Neural cell (in vitro differentiated cells): Measurements from ENCODE around the gene FBXO34. TPM values are rescaled to one million over a fixed set of nuclear protein-coding genes. Genes with fewer than 3 reads are reported as not detected.

Source experiments
- H2AFZ ChIP-seq: fragments of 200-600, 300-800 bp; sonication (generic), shearing (Covaris generic); 2 replicates; pipeline ENCODE4 v1.6.0; 2014; ENCODE audit warnings: low read depth, mild to moderate bottlenecking, antibody characterized with exemption, low read length, moderate library complexity
- H3F3A ChIP-seq: fragments of 200-600 bp; shearing (Covaris generic); 2 replicates; pipeline ENCODE4 v1.6.1; 2016; ENCODE audit warnings: mild to moderate bottlenecking, moderate library complexity, mixed read lengths, antibody characterized with exemption, low read length; ENCODE audit not compliant: insufficient read depth, poor library complexity, severe bottlenecking
- H3K27ac ChIP-seq: fragments of 200-600, 300-800 bp; sonication (generic), shearing (Covaris generic); 2 replicates; pipeline ENCODE4 v1.5.1; 2014; ENCODE audit warnings: mild to moderate bottlenecking, low read length, moderate library complexity
- H3K27me3 ChIP-seq: fragments of 300-800, 200-600 bp; sonication (generic), shearing (Covaris generic); 2 replicates; pipeline ENCODE4 v1.6.0; 2014; ENCODE audit warnings: mild to moderate bottlenecking, low read depth, low read length, moderate library complexity; ENCODE audit not compliant: insufficient read depth
- H3K36me3 ChIP-seq: fragments of 300-800, 200-600 bp; sonication (generic), shearing (Covaris generic); 2 replicates; pipeline ENCODE4 v1.5.1; 2014; ENCODE audit warnings: mild to moderate bottlenecking, antibody characterized with exemption, low read length, moderate library complexity; ENCODE audit not compliant: insufficient read depth
- H3K4me2 ChIP-seq: fragments of 300-800, 200-600 bp; sonication (generic), shearing (Covaris generic); 2 replicates; pipeline ENCODE4 v1.6.0; 2014; ENCODE audit warnings: mild to moderate bottlenecking, low read length
- H3K4me3 ChIP-seq: fragments of 300-800, 200-600 bp; sonication (generic), shearing (Covaris generic); 2 replicates; pipeline ENCODE4 v1.5.1; 2014; ENCODE audit warnings: mild to moderate bottlenecking, low read length, moderate library complexity
- H3K79me2 ChIP-seq: fragments of 200-600 bp; shearing (Covaris generic); replicated peaks from 2 replicates; pipeline ENCODE4 v1.6.0; 2014; ENCODE audit warnings: mild to moderate bottlenecking, low read length, moderate library complexity; ENCODE audit not compliant: insufficient read depth
- H3K9ac ChIP-seq: fragments of 300-800, 200-600 bp; sonication (generic), shearing (Covaris generic); 2 replicates; pipeline ENCODE4 v1.6.1; 2016; ENCODE audit warnings: mild to moderate bottlenecking, low read length, mixed read lengths
- H3K9me2 ChIP-seq: fragments of 200-600 bp; shearing (Covaris generic); 2 replicates; pipeline ENCODE4 v1.6.1; 2016; ENCODE audit warnings: mild to moderate bottlenecking, low read length, mixed read lengths; ENCODE audit not compliant: insufficient read depth
- H3K9me3 ChIP-seq: fragments of 200-600, 300-800 bp; sonication (generic), shearing (Covaris generic); 2 replicates; pipeline ENCODE4 v1.6.1; 2016; ENCODE audit warnings: mild to moderate bottlenecking, mixed run types, low read length, moderate library complexity, mixed read lengths
- H4K20me1 ChIP-seq: fragments of 200-600 bp; shearing (Covaris generic); 2 replicates; pipeline ENCODE4 v1.6.1; 2016; ENCODE audit warnings: mild to moderate bottlenecking, mixed run types; ENCODE audit not compliant: insufficient read depth
- EP300 ChIP-seq: fragments of 450-650 bp; conservative IDR thresholded peaks from 2 replicates; pipeline ENCODE4 v1.6.1; 2014; ENCODE audit warnings: antibody characterized with exemption, mild to moderate bottlenecking, moderate library complexity; ENCODE audit not compliant: poor library complexity, severe bottlenecking
- EZH2 ChIP-seq: fragments of 200-600, 300-800 bp; shearing (Covaris generic), sonication (generic); IDR thresholded peaks from 2 replicates; pipeline ENCODE4 v1.6.1; 2014; ENCODE audit warnings: antibody characterized with exemption, low read length, borderline replicate concordance, mild to moderate bottlenecking; ENCODE audit not compliant: insufficient read depth, poor library complexity, severe bottlenecking
- MXI1 ChIP-seq: fragments of 450-650 bp; conservative IDR thresholded peaks from 2 replicates; pipeline ENCODE4 v1.6.1; 2014; ENCODE audit warnings: antibody characterized with exemption, mild to moderate bottlenecking; ENCODE audit not compliant: poor library complexity, severe bottlenecking
- POLR2AphosphoS5 ChIP-seq: IDR thresholded peaks from 2 replicates; pipeline ENCODE4 v1.6.1; 2012
- RAD21 ChIP-seq: fragments of 450-650 bp; conservative IDR thresholded peaks from 2 replicates; pipeline ENCODE4 v1.6.1; 2014; ENCODE audit warnings: antibody characterized with exemption, mild to moderate bottlenecking, moderate library complexity
- SMC3 ChIP-seq: fragments of 450-650 bp; conservative IDR thresholded peaks from 2 replicates; pipeline ENCODE4 v1.6.1; 2014; ENCODE audit warnings: antibody characterized with exemption, mild to moderate bottlenecking, moderate library complexity; ENCODE audit not compliant: poor library complexity
- TAF1 ChIP-seq: IDR thresholded peaks from 2 replicates; pipeline ENCODE4 v1.6.1; 2012; ENCODE audit warnings: low read depth
- polyA plus RNA-seq: library from polyadenylated mRNA; depleted of rRNA; stranded (reverse); fragments of >200 nt; gene quantifications from 2 replicates; pipeline ENCODE4 v1.2.3, GENCODE V29; 2014
- TF ChIP-seq, protein P1 (sequence below): IDR thresholded peaks from 2 replicates; pipeline ENCODE4 v1.6.1; 2012; ENCODE audit warnings: borderline replicate concordance
- TF ChIP-seq, protein P2 (sequence below): fragments of 450-650 bp; IDR thresholded peaks from 2 replicates; pipeline ENCODE4 v1.5.1; 2014; ENCODE audit warnings: antibody characterized with exemption, mild to moderate bottlenecking, moderate library complexity; ENCODE audit not compliant: poor library complexity, severe bottlenecking

FBXO34 gene
- polyA plus RNA-seq, 1 donor from 2014 or later = 34.2 TPM

DNA sequence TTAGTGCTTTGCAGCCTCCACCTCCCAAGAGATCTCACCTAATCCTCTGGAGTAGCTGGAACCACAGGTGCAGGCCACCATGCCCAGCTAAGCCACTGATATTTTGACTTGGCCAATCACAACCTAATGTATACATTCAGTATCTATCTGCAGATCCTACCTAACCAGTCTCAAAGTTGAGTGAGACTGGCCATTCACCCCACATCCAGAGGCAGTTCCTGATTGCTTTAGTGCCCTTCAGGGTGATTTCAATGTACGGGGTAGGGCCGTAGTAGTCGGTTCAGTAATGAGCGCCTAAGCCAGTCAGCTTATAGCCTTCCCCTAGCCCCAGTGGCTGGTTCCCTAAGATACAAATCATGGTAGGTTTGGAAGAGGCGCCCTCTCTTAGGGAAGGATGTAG is 27.4 kb upstream of the FBXO34 start:
- no peak overlapping the region for H3K9ac ChIP-seq
- TF ChIP-seq EZH2 (no peak), EP300 (no peak), RAD21 (no peak), MXI1 (no peak), TAF1 (no peak), POLR2AphosphoS5 (no peak), SMC3 (no peak)
- TF ChIP-seq, protein P1, sequence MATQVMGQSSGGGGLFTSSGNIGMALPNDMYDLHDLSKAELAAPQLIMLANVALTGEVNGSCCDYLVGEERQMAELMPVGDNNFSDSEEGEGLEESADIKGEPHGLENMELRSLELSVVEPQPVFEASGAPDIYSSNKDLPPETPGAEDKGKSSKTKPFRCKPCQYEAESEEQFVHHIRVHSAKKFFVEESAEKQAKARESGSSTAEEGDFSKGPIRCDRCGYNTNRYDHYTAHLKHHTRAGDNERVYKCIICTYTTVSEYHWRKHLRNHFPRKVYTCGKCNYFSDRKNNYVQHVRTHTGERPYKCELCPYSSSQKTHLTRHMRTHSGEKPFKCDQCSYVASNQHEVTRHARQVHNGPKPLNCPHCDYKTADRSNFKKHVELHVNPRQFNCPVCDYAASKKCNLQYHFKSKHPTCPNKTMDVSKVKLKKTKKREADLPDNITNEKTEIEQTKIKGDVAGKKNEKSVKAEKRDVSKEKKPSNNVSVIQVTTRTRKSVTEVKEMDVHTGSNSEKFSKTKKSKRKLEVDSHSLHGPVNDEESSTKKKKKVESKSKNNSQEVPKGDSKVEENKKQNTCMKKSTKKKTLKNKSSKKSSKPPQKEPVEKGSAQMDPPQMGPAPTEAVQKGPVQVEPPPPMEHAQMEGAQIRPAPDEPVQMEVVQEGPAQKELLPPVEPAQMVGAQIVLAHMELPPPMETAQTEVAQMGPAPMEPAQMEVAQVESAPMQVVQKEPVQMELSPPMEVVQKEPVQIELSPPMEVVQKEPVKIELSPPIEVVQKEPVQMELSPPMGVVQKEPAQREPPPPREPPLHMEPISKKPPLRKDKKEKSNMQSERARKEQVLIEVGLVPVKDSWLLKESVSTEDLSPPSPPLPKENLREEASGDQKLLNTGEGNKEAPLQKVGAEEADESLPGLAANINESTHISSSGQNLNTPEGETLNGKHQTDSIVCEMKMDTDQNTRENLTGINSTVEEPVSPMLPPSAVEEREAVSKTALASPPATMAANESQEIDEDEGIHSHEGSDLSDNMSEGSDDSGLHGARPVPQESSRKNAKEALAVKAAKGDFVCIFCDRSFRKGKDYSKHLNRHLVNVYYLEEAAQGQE = no peak
- TF ChIP-seq, protein P2, sequence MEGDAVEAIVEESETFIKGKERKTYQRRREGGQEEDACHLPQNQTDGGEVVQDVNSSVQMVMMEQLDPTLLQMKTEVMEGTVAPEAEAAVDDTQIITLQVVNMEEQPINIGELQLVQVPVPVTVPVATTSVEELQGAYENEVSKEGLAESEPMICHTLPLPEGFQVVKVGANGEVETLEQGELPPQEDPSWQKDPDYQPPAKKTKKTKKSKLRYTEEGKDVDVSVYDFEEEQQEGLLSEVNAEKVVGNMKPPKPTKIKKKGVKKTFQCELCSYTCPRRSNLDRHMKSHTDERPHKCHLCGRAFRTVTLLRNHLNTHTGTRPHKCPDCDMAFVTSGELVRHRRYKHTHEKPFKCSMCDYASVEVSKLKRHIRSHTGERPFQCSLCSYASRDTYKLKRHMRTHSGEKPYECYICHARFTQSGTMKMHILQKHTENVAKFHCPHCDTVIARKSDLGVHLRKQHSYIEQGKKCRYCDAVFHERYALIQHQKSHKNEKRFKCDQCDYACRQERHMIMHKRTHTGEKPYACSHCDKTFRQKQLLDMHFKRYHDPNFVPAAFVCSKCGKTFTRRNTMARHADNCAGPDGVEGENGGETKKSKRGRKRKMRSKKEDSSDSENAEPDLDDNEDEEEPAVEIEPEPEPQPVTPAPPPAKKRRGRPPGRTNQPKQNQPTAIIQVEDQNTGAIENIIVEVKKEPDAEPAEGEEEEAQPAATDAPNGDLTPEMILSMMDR = no peak
- no peak overlapping the region for H3K27ac ChIP-seq
- no peaks in the 10 kb centered on the region for H4K20me1 ChIP-seq
- H3K4me2 ChIP-seq = no peak overlapping the region
- no peaks in the 10 kb centered on the region for H3K36me3 ChIP-seq
- no peak overlapping the region for H3K4me3 ChIP-seq
- no peaks in the 10 kb centered on the region for H3F3A ChIP-seq
- H3K79me2 ChIP-seq = no peaks in the 10 kb centered on the region
- no peaks in the 10 kb centered on the region for H3K9me2 ChIP-seq
- H3K9me3 ChIP-seq = no peaks in the 10 kb centered on the region
- H3K27me3 ChIP-seq = no peaks in the 10 kb centered on the region
- H2AFZ ChIP-seq = no peak overlapping the region

DNA sequence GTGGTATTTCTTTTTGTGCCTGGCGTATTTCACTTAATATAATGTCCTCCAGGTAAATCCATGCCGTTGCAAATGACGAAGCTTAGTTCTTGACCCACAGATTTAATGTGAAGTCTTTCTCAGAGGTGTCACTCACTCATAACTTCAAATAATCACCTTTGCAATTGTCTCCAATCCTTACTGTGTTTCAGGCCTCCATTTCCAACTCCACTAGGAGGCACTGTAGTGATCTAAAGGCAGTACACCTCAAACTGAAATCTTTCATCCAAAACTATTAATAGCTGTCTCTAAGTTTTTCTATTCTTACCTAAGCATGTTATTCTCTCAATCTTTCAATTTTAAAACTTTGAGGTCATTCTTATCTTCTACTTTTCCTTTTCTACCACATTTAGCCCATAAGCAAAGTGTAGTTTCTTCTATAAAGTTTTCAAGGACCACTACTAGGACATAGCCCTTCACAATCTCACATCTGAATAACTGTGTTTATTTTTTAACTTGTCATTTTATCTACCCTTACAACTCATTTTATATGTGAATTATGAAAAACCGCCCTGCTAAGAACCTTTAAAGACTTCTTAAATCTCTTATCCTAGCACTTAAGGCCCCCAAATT is 25.5 kb upstream of the FBXO34 start:
- Histone ChIP-seq H3K9me2 (no peaks in the 10 kb centered on the region), H3K36me3 (no peaks in the 10 kb centered on the region), H3K79me2 (no peaks in the 10 kb centered on the region), H3K9ac (no peak overlapping the region), H3K9me3 (no peaks in the 10 kb centered on the region), H3K4me2 (no peak overlapping the region), H2AFZ (no peak overlapping the region), H3K27ac (no peak overlapping the region), H3K4me3 (no peak overlapping the region), H3K27me3 (no peaks in the 10 kb centered on the region), H4K20me1 (no peaks in the 10 kb centered on the region), H3F3A (no peaks in the 10 kb centered on the region)
- no peak for TF ChIP-seq SMC3
- TF ChIP-seq RAD21 = no peak
- TF ChIP-seq EZH2 = no peak
- TF ChIP-seq TAF1 = no peak
- TF ChIP-seq, protein P2 = no peak
- no peak for TF ChIP-seq MXI1
- TF ChIP-seq, protein P1 = no peak
- TF ChIP-seq EP300 = no peak
- no peak for TF ChIP-seq POLR2AphosphoS5
